COR-L47 (cell line): ENCODE results near the gene MGA.

Source experiments
- DNase-seq: peaks from one replicate; lab custom pipeline; 2025; lab: John Stamatoyannopoulos, UW

Gene MGA

DNA sequence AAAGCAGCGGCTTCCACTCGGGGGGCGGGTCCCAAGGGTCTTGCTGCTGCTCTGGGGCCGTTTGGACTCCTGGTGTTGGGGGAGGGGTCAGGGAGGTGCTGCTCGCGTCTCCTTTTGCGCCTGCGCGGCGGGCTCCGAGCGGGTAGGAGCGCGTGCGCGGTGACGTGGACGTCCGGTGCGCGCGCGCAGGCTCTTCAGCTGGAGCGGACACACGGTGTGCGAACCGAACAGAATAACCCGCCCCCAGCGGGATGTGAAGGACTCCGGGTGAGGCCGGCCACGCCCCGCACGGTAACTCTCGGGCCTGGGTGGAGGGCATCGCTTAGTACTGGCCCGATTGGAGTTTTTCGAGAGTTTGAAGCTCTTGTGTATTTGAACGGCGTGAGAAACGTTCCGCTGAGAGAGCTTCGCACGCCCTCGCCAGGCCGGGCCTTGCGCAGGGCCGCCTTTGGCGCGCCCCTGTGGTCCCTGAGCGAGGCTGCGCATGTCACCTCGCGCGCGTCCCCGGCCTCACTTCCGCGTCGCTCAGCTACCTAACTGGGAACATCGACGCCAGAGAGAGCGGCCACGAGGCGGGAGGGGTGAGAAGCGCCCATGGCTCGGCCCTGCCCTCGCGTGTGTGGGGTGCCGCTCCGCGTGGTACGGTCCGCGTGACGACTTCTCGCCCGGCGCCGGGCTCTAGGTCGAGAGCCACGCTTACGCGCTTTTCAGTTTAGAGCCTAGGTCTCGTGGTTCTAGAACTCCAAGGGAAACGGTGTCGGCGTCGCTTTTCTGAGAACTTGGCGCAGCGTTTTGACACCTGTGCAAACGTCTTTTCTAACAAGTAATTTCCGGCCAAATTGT, at the start of gene MGA:
TSS of gene MGA (plus strand) at position 171 of the 843 bp plus-strand sequence.
- peak; percentile 87 for DNase-seq

- DNase-seq: no peak
Measured at GRCh38 chr15:41620536-41621199, 39.5 kb upstream of the MGA start.

- peak; percentile 87 for DNase-seq
Measured at GRCh38 chr15:41621200-41622193, 38.7 kb upstream of the MGA start.

GRCh38 chr15:41622901-41623300, 37.3 kb upstream of the MGA start:
- DNase-seq: no peak

- DNase-seq: no peak
Measured at GRCh38 chr15:41627203-41627602, 33.0 kb upstream of the MGA start.

- no peak for DNase-seq
Measured at GRCh38 chr15:41629463-41629862, 30.7 kb upstream of the MGA start.

DNA sequence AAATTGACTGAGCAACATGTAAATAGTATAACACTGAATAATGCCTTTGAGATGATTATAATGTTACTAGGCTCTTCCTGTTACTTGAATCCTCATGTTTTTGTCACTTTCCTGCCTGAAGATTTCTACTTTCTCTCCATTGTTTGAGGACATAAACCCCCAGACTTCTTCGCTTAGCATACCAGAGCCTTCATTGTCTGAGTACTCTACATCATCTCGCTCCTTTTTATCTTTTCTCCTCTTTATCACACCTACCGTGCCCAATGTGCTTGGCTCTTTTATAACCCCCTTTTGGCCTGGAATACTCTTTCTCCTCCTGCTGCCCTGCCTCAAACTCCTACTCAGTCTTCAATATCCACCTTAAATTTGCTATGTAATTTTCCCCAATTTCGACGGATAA, 30.3 kb upstream of the MGA start:
- DNase-seq: no peak

DNA sequence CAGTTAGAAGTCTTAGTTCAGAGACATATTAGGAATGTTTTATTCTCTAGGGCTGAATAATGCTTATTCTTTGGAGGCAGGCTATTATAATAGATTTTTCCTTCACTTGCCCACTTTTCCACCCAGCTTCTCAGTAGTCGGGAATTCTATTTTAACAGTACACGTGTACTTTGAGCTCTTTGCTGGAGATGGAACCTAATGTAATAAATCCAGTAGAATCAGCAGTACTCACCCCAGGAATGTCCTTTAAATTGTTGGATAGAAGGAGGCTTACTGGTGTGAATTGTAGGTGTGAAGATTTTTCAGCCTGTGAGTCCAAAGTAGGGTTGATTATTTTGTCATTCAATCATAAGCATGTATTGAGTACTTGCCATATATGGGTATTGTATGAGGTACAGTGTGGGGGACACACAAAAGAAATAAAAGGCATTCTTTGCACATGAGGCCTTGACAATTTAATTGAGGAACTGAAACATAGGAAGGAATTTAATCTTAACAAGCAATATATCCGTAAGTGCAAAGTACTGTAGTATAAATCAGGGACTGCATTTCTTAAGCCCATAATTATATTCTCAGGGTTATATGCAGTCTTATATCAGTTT, 29.5 kb upstream of the MGA start:
- no peak for DNase-seq

- no peak for DNase-seq
Measured at GRCh38 chr15:41631880-41632470, 28.2 kb upstream of the MGA start.

DNA sequence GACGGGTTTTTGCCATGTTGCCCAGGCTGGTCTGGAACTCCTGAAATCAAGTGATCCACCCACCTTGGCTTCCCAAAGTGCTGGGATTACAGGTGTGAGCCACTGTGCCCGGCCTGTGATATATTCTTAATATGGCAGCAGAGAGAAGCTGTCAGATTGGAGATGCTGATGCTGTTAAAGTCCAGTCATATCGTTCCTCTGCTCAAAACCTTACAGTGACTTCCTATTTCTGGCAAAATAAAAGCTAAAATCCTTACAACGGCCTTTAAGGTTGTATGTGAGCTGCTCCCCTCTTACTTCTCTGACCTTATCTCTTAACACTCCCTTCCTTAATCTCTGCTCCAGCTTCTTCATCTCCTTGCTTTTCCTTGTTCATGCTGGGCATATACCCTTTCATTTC, 26.6 kb upstream of the MGA start:
- DNase-seq: no peak

GRCh38 chr15:41634072-41634626, 26.1 kb upstream of the MGA start:
- DNase-seq: no peak

GRCh38 chr15:41637086-41637485, 23.1 kb upstream of the MGA start:
- DNase-seq: no peak

DNA sequence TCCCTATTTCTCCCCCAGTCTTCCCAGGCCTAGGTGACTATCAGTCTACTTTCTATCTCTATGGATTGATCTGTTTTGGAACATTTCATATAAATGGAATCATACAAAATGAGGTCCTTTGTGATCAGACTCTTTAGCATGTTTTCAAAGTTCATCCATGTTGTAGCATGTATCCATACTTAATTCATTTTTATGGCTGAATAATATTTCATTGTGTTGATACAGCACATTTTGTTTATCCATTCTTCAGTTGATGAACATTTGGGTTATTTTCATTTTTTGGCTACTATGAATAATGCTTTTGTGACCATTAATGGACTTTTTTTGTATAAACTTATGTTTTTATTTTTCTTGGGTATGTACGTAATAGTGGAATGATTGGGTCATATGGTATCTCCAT, 19.2 kb upstream of the MGA start:
- DNase-seq: no peak

DNA sequence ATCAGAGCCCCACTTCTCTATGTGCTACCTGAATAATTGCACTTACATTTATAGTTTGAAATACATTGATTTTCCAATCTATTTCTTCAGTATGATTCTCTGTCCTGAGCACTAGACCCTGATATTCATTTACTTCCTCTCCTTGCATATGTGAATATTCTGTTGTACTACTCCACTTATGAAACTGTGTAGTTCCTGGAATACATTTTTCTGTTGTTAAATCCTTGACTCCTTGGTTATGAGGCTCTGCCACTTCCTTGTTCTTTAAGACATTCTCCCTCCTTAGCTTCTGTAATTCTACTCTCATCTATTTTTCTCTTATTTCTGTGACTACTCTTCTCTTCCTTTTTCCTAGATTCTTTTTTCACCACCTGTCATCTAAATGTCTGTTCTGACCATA, 12.9 kb upstream of the MGA start:
- no peak for DNase-seq

- DNase-seq: no peak
Measured at GRCh38 chr15:41648097-41648496, 12.1 kb upstream of the MGA start.

- no peak for DNase-seq
Measured at GRCh38 chr15:41648770-41649169, 11.4 kb upstream of the MGA start.

GRCh38 chr15:41650806-41651205, 9.4 kb upstream of the MGA start:
- DNase-seq: no peak

DNA sequence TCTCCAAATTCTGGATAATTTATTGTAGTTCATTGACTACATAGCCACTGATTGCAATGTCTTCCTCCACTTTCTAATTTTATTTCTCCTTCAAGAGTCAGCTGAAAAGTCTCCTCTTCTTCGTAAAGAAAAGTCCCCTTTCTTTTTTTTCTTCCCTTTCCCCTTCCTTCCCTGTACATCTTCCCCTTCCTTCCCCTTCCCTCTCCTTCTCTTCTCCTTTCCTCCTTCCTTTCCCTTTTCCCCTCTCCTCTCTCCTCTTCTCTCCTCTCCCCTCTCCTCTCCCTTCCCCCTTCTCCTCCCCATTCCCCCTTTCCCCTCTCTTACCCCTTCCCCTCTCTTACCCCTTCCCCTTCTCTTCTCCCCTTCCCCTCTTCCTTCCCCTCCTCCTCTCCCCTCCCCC, 8.8 kb upstream of the MGA start:
- no peak for DNase-seq

- DNase-seq: no peak
Measured at GRCh38 chr15:41653760-41654159, 6.4 kb upstream of the MGA start.

DNA sequence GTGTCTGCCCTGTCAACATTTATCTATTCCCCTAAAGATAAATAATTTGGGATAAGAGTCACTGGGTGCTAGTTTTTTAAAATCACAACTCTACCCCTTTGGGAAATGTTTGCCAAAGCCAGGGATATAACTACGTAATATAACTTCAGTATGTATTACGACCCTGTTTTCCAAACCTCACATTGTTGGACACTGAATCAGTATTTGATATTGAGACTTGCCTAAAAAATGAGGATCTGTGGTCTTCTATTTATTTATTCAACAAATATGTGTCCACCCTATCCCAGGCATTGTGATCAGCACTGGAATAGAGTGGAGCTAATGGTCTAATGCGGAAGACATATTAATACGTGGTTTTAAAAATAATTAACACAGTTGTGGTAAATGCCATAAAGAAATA, 4.5 kb upstream of the MGA start:
- DNase-seq: no peak

GRCh38 chr15:41656188-41656587, 4.0 kb upstream of the MGA start:
- no peak for DNase-seq
